GM18909 (cell line): ENCODE results near the gene CREBZF.

Experiments
- ATAC-seq: cut with Tn5 transposase; IDR thresholded peaks from one replicate; pipeline ENCODE4 v1.9.1; 2021; ENCODE audit warnings: mild to moderate bottlenecking; ENCODE audit not compliant: unreplicated experiment, poor library complexity

CREBZF gene, protein sequence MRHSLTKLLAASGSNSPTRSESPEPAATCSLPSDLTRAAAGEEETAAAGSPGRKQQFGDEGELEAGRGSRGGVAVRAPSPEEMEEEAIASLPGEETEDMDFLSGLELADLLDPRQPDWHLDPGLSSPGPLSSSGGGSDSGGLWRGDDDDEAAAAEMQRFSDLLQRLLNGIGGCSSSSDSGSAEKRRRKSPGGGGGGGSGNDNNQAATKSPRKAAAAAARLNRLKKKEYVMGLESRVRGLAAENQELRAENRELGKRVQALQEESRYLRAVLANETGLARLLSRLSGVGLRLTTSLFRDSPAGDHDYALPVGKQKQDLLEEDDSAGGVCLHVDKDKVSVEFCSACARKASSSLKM

DNA sequence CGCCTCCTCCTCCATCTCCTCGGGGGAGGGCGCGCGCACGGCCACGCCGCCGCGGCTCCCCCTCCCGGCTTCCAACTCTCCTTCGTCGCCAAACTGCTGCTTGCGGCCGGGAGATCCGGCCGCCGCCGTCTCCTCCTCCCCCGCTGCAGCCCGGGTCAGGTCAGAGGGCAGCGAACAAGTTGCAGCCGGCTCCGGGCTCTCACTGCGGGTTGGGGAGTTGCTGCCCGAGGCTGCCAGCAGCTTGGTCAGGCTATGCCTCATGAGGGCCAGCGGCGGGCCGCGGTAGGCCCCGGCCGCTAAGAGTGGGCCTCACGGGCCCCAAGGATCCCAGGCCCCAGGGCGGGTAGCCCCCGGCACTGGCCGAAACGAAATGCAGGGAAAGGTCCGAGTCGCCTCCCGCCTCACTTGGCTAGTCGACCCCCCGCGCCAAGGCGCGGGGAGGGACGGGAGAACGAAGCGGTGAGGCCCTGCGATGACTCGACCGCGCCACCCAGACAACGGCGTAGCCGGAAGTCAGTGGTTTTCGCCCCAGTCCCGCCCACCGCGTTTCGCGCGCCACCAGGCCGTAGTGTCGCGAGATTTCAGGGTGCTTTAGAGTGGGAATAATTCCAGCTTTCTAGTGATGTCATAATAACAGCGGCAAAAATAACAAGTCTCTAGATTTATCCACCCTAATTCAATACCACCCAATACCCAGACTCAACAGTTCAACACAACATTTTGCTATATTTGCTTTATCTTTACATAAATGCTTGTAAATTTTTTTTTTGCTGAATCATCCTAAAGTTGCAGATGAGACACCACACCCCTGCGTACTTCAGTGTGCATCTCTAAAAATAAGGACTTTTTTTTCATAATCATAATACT, at the start of gene CREBZF:
Gene CREBZF (minus strand): TSS at position 515 of the 867 bp plus-strand sequence. CDS start 254 bp downstream, at position 261.
- ATAC-seq, result peak; percentile 94

DNA sequence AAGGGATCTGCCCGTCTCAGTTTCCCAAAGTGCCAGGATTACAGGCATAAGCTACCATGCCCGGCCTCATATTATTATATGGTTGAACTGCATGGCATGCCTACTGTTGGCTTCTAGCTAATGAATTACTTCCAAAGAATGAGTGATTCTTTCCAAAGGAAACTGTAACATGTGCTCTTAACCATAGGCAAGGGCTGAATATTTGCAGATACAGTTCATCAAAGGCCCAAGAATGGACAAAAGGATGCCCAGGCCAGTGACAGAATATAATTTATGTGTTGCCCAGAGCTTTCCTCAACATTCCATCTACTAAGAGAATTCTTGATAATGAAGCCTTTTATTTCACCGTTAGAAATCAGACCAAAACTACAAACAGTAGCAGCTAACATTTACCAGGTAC, 48.0 kb upstream of the CREBZF start:
- ATAC-seq, result no peak

DNA sequence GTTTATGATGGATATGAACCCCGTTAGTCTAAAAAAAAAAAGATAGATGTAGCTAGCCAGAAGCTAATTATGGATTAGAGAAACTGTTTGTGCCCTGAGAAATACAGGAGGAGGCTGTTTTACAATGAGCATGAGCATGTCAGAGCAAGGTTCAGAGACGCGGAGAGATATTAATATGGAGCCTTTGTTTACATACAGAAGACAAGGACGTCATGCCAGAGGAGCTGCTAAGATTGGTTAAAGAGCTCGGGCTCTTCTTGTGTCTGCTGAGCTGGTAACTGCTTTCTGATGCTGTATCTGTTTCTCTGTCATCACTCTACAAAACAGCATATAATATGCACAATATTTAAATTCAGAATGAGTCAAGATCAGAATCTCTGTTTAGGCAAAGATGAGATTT, 46.0 kb upstream of the CREBZF start:
- ATAC-seq, result no peak

DNA sequence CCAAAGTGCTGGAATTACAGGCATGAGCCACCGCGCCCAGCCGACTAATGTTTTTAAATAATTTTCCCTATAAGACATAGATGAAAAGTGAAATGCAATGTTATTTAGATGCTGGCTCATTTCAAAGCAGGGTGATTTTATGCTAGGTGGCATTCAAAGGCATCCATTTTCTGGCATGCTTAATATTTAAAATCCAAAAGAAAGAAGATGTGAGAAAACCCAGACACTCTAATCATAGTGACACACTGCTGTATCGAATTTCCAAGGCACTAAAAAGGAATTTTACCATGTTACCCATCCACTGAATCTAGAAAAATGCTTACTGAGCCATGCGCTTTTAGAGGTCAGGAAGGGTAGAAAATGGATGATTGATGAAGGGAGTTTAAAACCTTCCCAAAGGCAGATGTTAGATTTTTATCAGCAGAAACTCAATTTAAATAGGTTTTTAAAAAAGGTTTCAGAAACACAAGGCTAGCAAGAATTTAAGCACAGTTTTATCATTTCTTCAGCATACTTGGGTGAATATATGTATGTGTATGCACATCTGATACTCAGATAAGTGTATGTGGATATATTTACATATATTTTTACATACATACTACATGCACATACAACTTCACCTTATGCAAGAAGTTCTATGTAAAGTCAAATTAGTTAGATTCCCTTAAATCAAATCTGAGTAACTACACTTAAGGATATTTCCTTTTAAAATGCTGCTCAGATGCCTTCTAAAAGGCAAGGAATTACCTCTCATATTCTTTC, 45.2 kb upstream of the CREBZF start:
- no peak for ATAC-seq

DNA sequence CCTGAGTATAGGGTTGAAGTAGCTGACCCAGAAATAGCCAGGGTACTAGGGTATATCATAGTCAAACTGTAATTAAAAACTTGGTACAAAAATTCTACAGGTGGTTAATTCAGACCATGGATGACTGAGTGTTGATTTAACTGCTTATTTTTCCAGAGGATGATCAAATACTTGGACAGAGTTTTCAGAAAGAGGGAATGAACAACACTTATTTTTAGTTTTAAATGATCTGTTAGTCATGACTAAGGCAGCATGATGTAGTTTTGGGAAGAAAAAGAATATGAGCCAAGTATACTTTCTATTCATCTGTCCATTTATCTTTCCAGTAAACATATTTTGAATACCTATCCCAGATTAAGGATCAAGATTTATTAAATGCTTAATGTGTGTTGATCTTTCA, 40.9 kb upstream of the CREBZF start:
- no peak for ATAC-seq

DNA sequence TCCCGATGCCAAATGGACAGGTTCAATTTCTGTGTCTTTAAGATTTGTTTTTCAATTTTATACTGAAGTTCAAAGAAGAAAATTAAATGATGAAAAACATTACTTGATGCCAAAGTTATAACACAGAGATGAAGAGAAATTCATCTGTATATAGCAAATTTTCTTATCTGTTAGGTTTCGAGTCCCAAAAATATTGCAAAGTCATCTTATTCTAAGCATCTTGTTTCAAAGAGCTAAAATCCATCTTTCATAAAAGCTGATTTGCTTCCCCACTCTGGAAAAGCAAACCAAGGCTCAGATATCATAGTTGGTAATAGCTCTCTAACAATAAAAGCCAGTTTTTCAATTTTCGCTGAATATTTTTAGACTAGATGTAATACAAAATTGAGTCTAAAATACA, 40.0 kb upstream of the CREBZF start:
- ATAC-seq, result no peak

DNA sequence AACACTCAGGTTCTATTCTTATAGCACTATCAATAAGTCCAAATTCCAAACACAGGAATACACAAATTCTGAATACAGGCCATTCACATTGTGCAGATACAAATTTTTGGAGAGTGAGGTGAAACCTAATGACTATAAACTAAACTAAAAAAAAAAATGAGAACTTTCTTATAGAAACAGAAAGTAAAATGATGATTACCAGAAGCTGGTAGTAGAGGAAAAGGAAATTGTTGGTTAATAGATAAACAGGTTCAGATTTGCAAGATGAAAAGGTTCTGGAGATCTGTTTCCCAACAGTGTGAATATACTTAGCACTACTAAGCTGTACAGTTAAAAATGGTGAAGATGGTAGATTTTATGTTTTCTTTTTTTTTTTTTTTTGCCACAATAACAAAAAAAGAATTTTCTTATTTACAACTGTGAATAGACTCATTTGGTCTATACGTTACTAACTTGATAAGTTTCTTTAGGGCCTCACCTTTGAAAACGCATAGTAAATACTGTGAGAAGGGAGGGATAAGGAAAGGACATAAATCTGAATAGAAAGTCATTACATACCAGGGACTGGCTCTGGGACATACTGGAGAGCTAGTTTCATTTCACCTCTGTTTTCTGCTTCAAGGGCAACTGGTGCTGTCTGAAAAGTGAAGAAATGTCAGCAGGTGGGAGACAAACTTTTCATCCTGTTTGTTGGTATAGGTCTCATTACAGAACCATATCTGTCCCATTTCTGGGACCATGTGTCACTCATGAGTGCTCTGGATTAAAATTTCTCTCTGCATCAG, 35.2 kb upstream of the CREBZF start:
- peak; percentile 89 for ATAC-seq

DNA sequence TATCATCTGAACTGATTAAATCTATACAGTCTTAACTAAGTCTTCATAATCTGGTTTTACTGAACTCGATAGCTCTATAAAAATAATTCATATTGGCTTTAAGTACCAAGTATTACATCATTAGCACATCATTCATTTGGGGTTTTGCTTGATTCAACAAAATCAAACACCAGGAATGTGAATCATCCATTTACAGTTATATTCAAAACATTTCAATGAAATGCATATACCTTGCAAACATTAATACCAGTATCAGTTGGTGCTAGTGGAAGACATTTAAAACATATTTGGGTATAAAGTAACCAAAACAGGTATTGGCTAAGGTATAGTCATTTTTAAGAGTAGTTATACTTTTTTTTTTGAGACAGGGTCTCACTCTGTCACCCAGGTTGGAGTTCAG, 33.3 kb upstream of the CREBZF start:
- ATAC-seq, result no peak

DNA sequence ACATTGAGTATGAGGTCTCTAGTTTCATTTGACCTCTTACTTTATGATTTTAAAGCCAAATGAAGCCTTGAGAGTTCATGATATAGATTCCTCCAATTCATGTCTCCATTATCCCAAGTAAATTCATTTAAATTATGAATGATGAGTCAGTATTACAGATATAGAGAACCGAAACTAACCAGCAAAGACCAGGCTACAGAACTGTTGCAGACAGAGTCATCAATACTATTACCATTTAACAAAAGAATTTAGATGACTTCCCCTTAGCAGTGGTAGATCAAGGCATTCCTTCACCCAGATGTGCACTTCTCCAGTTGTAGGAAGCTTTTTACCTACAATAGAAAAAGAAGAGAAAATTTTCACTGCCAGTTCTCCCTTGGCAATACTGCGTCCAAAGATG, 32.8 kb upstream of the CREBZF start:
- ATAC-seq, result peak; percentile 43

DNA sequence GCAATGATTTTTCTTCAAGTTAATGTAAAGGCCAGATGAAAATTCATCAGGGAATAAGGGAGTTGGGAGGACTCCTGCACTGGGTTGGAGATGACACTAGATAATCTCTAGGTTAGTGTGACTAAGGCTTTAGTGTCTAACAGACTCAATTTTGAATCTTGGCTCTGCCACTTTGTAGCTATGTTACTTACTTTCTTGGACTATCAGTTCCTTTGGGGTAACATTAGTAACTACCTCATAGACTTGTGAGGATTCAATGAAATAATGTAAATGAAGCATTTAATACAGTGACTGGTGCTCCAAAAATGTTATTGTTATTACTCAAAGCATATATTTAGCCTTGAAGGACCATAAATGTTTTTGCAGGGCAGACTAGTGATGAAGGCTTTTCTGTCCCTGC, 30.6 kb upstream of the CREBZF start:
- ATAC-seq, result no peak

DNA sequence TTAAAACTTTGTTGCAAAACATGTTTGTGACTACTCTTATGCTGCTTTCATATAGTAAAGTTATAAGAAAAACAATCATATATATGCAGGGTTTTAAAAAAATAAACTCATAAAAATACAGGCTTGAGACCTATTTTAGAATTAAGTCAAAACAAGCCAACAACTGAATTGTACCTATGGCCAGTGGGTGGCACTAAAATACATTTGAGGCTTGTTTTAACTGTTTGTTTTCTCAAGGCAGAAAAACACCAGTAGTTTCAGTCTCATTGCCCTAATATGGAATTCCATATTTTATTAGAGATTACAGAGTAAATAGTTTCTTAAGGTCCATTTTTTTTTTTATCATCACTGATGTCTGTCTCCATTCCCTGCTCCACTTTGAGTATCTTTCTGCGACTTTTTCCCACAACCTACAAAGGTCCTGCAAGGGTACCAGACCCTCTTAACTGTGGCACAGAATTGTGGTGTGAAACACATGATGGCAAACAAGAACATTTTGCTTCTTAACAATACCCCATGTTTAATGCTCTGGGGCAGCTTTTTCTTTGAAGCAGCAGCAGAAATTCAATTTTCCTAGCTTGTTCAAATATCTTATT, 29.6 kb upstream of the CREBZF start:
- peak; percentile 51 for ATAC-seq

DNA sequence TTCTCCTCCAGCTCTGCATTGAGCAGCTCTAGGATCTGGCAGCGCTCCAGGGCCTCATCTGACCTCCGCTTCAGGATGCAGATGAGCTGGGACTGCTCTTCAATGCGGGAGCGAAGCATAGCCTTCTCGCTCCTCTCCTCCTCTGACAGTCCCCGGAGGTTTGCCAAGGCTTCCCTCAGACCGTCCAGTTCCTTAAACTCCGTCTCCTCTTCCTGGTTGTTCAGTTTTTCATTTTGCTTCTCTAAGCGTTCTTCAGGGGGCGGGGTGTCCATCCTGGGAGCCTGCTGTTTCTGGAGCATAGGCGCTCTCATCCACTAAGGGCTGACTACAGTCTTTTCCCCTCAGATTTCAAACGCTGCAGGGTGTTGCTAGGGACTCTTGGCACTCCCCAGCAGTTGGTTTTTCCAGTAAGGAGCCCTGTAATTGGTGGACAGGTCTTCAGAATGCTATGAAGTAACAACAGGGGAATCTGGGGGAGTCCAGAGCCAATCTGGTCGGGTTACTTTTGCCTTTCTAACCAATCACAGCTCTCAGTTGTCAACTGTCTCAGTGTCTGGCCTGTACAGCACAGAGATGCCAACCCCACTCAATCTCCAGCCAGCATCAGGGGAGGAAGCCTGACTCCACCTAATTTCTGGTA, 21.0 kb upstream of the CREBZF start, which contains the start of gene CCDC89:
Gene CCDC89 (minus strand): TSS at position 376 of the 640 bp plus-strand sequence. CDS start 65 bp downstream, at position 311.
- no peak for ATAC-seq

DNA sequence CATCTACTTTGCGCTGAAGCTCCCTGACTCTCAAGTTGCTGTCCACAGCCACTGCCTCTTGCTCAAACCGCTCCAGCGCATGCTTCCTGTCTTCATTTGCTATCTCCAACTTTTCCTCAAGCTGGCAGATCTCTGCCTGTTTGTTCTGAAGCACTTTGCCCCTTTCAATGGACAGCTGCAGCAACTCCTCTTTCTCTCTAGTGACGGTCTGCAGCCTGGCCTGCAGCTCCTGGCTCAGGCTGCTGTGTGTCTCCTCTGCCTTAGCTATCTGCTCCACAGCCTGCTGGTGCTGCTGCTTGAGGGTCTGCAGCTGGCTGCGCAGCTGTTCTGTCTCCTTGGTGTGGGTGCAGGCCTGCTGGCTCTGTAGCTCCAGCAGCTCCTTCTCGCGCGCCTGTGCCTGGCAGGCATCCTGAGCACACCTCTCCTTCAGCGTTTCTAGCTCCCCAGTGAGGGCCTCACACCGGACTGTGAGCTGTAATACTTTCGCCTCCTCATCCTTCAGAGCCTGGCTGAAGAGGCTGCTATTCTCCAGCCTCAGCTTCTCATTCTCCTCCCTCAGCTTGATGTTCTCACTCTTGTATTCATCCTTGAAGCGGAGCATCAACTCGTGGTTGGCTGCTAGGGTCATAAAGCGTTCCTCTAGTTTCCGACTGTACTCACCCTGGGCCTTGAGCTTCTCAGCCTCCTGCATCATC, 20.3 kb upstream of the CREBZF start:
- ATAC-seq, result no peak

DNA sequence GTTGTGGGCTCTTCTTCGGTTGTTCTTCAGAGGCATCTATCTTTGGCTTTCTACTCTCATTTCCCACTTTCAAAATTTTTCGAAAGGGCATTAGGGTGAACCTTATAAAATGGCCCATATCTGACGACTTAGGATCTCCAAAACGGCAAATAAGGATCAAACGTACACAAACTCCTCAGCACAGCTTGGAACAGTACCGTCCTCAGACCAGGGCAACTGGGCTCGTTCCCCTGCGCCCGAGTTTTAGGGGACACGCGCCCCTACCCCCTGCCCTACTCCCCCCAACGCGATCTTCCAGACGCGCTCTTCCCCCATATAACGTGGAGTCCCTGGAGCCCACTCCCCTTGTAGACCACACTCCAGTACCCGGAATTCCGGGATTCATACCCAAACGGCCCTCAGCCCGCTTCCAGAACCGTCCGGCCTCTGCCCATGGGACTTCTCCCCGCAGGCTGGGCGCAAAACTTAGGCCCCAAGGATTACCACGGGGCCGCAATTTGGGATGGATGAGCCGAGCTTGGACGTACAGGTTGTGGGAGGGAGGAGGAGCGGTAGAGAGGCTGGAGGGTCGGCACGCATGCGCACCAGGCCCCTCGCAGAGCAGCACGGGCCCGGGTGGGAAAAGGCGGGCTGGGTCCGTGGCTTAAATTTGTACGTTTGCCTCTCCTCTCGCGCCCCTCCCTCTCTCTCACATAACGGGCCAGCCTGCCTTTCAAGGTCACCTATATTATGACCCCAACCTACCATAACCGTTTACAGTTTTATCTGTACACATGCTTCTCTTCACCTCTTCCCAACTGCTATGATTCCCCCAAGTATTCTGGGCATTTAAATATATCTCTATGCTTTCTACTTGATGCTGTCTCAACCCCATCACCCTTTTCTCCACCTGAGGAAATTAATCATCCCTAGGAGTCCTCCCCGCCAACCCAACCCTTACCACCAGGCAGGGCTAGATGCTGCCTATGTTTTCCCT, 17.7 kb upstream of the CREBZF start:
- peak; percentile 67 for ATAC-seq

DNA sequence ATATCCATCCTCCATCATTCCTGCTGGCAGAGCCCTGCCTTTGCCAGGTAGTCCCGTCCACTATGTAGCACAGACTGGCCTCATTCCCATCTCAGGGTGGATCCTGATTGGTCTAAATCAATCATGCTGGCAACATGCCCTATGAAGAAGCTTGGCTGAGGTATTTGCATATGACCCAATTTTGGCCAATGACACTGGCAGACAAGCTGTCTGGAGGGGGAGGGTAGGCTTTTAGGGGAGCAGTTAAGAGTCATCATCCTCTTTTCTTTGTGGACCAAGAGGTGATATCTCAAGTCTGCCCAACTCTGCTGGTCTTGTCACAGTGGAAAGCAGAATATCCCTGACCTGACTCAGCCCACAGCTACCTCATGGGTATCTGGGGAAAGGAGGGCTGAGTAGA, 16.0 kb upstream of the CREBZF start:
- ATAC-seq, result no peak

DNA sequence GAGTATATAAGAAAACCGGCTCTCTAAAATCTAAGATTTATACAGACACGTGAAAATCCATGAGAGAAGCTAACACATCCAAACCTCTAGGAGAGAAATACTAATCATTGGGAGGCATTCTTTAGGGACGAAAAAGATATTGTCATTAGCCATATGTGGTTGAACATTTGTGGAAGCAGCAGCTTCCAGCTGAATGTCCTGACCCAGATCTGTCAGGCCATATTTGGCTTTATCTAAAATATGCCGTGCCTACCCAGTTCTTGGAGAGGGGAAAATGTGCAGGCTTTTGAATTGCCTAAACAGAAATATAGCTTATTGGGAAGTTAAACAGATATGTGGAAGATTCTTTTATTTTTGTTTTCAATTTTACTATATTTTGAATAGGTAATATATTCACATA, 14.6 kb upstream of the CREBZF start:
- ATAC-seq, result no peak

DNA sequence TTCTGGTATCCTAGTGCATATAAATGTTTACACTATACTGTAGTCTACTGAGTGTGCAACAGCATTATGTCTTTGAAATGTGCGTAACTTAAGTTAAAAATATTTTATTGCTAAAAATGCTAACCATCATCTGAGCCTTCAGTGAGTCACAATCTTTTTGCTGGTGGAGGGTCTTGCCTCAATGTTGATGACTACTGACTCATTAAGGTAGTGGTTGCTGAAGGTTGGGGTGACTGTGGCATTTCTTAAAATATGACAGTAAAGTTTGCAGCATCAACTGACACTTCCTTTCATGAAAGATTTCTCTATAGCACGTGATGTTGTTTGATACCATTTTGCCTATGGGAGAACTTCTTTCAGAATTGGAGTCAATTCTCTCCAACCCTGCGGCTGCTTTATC, 8.5 kb upstream of the CREBZF start:
- ATAC-seq, result no peak
